GM12891 (cell line): ENCODE data around the gene STARD10.

Experiments used
- SPI1 ChIP-seq: IDR thresholded peaks from 2 replicates; pipeline ENCODE4 v1.6.1; 2011; ENCODE audit warnings: low read depth, low read length, control low read depth
- TAF1 ChIP-seq: IDR thresholded peaks from 2 replicates; pipeline ENCODE4 v1.6.1; 2011; ENCODE audit warnings: low read depth, low read length, control low read depth

DNA sequence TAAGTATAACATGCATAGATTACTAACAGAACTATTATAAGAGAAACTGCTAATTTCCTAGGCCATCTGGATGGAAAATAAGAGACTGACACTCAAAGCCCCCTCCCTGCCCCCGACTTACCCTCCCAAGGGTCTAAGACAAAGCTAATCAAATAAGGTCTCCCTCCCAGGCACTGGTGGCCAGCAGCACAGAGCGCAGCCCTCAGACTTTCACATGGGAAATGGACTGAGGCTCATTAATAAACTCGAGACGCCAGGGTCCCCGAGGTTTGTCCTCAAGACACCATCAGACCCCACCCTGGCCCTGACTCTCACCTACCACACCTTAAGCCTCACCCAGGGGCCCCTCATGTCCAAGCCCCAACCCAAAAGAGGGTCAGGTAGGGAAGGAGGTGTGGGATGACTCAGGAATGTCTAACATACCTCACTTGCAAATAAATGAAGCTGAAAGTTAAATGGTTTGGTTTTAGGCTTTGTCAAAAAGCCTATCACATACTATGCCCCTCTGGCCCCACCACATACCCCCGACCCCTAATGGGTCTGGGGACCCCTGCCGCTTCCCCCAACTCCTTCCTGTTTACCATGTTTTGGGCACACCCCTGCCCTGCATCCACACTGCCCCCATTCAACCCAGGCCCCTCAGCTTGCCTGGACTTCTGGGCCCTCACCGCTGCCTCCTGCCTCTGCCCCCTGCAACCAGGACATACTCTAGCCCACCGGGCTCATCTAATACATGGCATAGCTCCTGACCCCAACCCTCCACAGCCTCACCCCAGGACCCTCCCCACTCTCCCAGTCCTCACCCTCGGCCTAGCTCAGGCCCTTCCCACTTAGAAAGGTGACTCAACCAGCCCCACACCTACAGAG lies 53.1 kb downstream of the STARD10 start:
- TF ChIP-seq SPI1, result no peak
- TF ChIP-seq TAF1, result no peak
